Heart left ventricle (tissue), 13 donors: ENCODE data around the gene RABEP1.

ENCODE experiments used
- CTCF ChIP-seq, 12 donors: fragments of 200-600 bp; sonication (generic) in 4 of 12; IDR thresholded peaks; one replicate each; pipeline versions ENCODE4 v1.5.0 to v1.8.0; 2018 to 2022; ENCODE audit warnings: antibody characterized with exemption in 12 of 12, mild to moderate bottlenecking in 5 of 12
- POLR2A ChIP-seq, 2 donors: fragments of 450-650 bp; IDR thresholded peaks; one replicate each; pipeline ENCODE4 v1.6.1; 2017; ENCODE audit warnings: antibody characterized with exemption in 2 of 2, mild to moderate bottlenecking in 2 of 2, moderate library complexity in 2 of 2
- donor health status: ischemic (EF 13 %, LVEDD 7.1; RV severe dilation, severe dysfunction).
- donor health status: DM: no; HTN: yes; CAD: no.
- donor health status: DM: no; HTN: no; CAD: no.
- donor health status: ischemic (EF 25% LVEDD 6.9; RV normal size, moderate dysfunction).
- donor health status: ischemic (EF 25% LVEDD 5.7; RV mildly dilated, moderate dysfunction).
- donor health status: ischemic (EF 35%, LVEDD 5.7; RV mildly dilated, moderate dysfunction).
- donor health status: nonischemic (EF 11% LVEDD 7.7; RV severe dilation, severe dysfunction).
- donor health status: DM: yes; HTN: yes; CAD: no.
- donor health status: PGD.
- donor health status: ischemic (EF 29% LVEDD 5.4; RV normal size, mild dysfunction).
- donor health status: nonischemic (EF 23%, LVEDD 6.1; RV moderate dilation, normal function).

GRCh38 chr17:5241861-5242671 lies 40.0 kb upstream of the RABEP1 start:
- TF ChIP-seq POLR2A (IDR thresholded peaks at IDR 0.05) = no peak
- no peak for TF ChIP-seq CTCF (IDR thresholded peaks at IDR 0.05)
